Gastrocnemius medialis (tissue), 4 donors: ENCODE measurements around the gene MAD1L1.

Source experiments
- POLR2A ChIP-seq, 2 donors: fragments of 450-650 bp; IDR thresholded peaks; one replicate each; pipeline ENCODE4 v1.6.1; 2017; ENCODE audit warnings: antibody characterized with exemption in 2 of 2, mild to moderate bottlenecking in 2 of 2, moderate library complexity in 2 of 2
- TF ChIP-seq, protein P1 (sequence below), 5 experiments: fragments of 450-650 bp in 3 of 5; fragments of 200-600 bp in 2 of 5; sonication (generic) in 2 of 5; IDR thresholded peaks in 4 of 5; conservative IDR thresholded peaks in 1 of 5; 1 replicate in 4 of 5; 2 replicates in 1 of 5; pipeline ENCODE4 v1.5.1; 2016 to 2019; ENCODE audit warnings: antibody characterized with exemption in 5 of 5, mild to moderate bottlenecking in 3 of 5, moderate library complexity in 3 of 5

GRCh38 chr7:2243458-2243857 lies 10.7 kb upstream of the MAD1L1 start:
- TF ChIP-seq POLR2A (IDR thresholded peaks at IDR 0.05), result no peak
- TF ChIP-seq, protein P1, sequence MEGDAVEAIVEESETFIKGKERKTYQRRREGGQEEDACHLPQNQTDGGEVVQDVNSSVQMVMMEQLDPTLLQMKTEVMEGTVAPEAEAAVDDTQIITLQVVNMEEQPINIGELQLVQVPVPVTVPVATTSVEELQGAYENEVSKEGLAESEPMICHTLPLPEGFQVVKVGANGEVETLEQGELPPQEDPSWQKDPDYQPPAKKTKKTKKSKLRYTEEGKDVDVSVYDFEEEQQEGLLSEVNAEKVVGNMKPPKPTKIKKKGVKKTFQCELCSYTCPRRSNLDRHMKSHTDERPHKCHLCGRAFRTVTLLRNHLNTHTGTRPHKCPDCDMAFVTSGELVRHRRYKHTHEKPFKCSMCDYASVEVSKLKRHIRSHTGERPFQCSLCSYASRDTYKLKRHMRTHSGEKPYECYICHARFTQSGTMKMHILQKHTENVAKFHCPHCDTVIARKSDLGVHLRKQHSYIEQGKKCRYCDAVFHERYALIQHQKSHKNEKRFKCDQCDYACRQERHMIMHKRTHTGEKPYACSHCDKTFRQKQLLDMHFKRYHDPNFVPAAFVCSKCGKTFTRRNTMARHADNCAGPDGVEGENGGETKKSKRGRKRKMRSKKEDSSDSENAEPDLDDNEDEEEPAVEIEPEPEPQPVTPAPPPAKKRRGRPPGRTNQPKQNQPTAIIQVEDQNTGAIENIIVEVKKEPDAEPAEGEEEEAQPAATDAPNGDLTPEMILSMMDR (IDR thresholded peaks at IDR 0.05 in 4 of 5, conservative IDR thresholded peaks at IDR 0.05 in 1 of 5), result no peak
